ENCODE measurements around the gene CDYL2. TPM values are rescaled to one million over a fixed set of nuclear protein-coding genes. Genes with fewer than 3 reads are reported as not detected.

CDYL2 gene
- total RNA-seq, 1 donor from 2014 or later: 4.9 TPM

GRCh38 chr16:80831039-80831438, 26.6 kb upstream of the CDYL2 start:
- Mint-ChIP-seq H3K4me3 (no peak overlapping the region), H3K4me1 (no peaks in the 10 kb centered on the region), H3K9me3 (no peaks in the 10 kb centered on the region), H3K36me3 (no peaks in the 10 kb centered on the region), H3K27ac (no peak overlapping the region), H3K27me3 (ENCODE audit: insufficient read depth, low read depth) (peaks cover 8% of the 10 kb centered on the region)
- Histone ChIP-seq H3K36me3 (no peaks in the 10 kb centered on the region), H3K9ac (no peak overlapping the region), H3K27ac (no peak overlapping the region), H3K4me2 (no peak overlapping the region), H3K9me3 (ENCODE audit: low read depth) (no peaks in the 10 kb centered on the region), H3K27me3 (peaks cover 18% of the 10 kb centered on the region), H3K4me1 (no peaks in the 10 kb centered on the region), H3K4me3 (no peak overlapping the region), H3F3A (ENCODE audit: low read depth) (no peaks in the 10 kb centered on the region), H3K79me2 (ENCODE audit: low read depth) (no peaks in the 10 kb centered on the region), H2AFZ (replicated peaks) (no peak overlapping the region), H4K20me1 (ENCODE audit: low read depth) (no peaks in the 10 kb centered on the region)
- no peak for DNase-seq (ENCODE audit: low spot score)
- TF ChIP-seq, protein P1, sequence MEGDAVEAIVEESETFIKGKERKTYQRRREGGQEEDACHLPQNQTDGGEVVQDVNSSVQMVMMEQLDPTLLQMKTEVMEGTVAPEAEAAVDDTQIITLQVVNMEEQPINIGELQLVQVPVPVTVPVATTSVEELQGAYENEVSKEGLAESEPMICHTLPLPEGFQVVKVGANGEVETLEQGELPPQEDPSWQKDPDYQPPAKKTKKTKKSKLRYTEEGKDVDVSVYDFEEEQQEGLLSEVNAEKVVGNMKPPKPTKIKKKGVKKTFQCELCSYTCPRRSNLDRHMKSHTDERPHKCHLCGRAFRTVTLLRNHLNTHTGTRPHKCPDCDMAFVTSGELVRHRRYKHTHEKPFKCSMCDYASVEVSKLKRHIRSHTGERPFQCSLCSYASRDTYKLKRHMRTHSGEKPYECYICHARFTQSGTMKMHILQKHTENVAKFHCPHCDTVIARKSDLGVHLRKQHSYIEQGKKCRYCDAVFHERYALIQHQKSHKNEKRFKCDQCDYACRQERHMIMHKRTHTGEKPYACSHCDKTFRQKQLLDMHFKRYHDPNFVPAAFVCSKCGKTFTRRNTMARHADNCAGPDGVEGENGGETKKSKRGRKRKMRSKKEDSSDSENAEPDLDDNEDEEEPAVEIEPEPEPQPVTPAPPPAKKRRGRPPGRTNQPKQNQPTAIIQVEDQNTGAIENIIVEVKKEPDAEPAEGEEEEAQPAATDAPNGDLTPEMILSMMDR (IDR thresholded peaks at IDR 0.05): no peak
- TF ChIP-seq EZH2phosphoT487 (IDR thresholded peaks at IDR 0.05): no peak
- no peak for TF ChIP-seq EZH2 (IDR thresholded peaks at IDR 0.05)

DNA sequence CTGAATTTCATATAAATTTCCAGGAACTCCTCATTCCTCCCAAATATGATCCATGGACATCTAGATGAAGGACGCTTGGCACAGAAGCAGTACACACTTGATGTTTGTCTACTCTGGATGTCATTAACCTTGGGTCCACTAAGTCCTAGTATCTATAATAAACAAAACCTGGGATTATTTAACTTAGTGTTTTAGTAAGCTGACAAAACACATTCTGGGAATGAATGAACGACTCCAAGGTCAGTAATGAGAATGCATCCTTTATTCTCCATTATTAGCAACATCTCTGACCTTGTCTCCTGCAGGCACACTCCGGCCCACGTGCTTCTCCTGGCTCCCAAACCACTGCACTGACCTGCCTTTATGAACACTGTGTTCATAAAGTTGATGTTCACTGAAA, 24.1 kb upstream of the CDYL2 start:
- Histone ChIP-seq H3K9ac (no peak overlapping the region), H4K20me1 (ENCODE audit: low read depth) (no peaks in the 10 kb centered on the region), H3K79me2 (ENCODE audit: low read depth) (no peaks in the 10 kb centered on the region), H2AFZ (replicated peaks) (no peak overlapping the region), H3K4me3 (no peak overlapping the region), H3K36me3 (no peaks in the 10 kb centered on the region), H3K9me3 (ENCODE audit: low read depth) (no peaks in the 10 kb centered on the region), H3K27me3 (peaks cover 18% of the 10 kb centered on the region), H3K27ac (no peak overlapping the region), H3K4me1 (no peaks in the 10 kb centered on the region), H3F3A (ENCODE audit: low read depth) (no peaks in the 10 kb centered on the region), H3K4me2 (no peak overlapping the region)
- H3K27ac Mint-ChIP-seq: no peak overlapping the region
- H3K27me3 Mint-ChIP-seq (ENCODE audit: insufficient read depth, low read depth): peaks cover 8% of the 10 kb centered on the region
- DNase-seq (ENCODE audit: low spot score): no peak
- no peaks in the 10 kb centered on the region for H3K4me1 Mint-ChIP-seq
- H3K4me3 Mint-ChIP-seq: no peak overlapping the region
- TF ChIP-seq EZH2phosphoT487 (IDR thresholded peaks at IDR 0.05) (no peak), EZH2 (IDR thresholded peaks at IDR 0.05) (no peak)
- TF ChIP-seq, protein P1 (IDR thresholded peaks at IDR 0.05): no peak
- no peaks in the 10 kb centered on the region for H3K36me3 Mint-ChIP-seq
- no peaks in the 10 kb centered on the region for H3K9me3 Mint-ChIP-seq

- H2AFZ ChIP-seq (replicated peaks): no peak overlapping the region
- Mint-ChIP-seq H3K27ac (no peak overlapping the region), H3K4me3 (no peak overlapping the region), H3K36me3 (no peaks in the 10 kb centered on the region), H3K9me3 (no peaks in the 10 kb centered on the region), H3K4me1 (no peaks in the 10 kb centered on the region), H3K27me3 (ENCODE audit: insufficient read depth, low read depth) (peaks cover 4% of the 10 kb centered on the region)
- H3K4me3 ChIP-seq: no peak overlapping the region
- no peaks in the 10 kb centered on the region for H3K79me2 ChIP-seq (ENCODE audit: low read depth)
- H3K9me3 ChIP-seq (ENCODE audit: low read depth): no peaks in the 10 kb centered on the region
- H3F3A ChIP-seq (ENCODE audit: low read depth): no peaks in the 10 kb centered on the region
- H3K27me3 ChIP-seq: peaks cover 18% of the 10 kb centered on the region
- no peak overlapping the region for H3K4me2 ChIP-seq
- H3K9ac ChIP-seq: no peak overlapping the region
- H3K4me1 ChIP-seq: no peaks in the 10 kb centered on the region
- H4K20me1 ChIP-seq (ENCODE audit: low read depth): no peaks in the 10 kb centered on the region
- no peak for DNase-seq (ENCODE audit: low spot score)
- no peak overlapping the region for H3K27ac ChIP-seq
- H3K36me3 ChIP-seq: no peaks in the 10 kb centered on the region
- TF ChIP-seq, protein P1 (IDR thresholded peaks at IDR 0.05): no peak
- TF ChIP-seq EZH2 (IDR thresholded peaks at IDR 0.05) (no peak), EZH2phosphoT487 (IDR thresholded peaks at IDR 0.05) (no peak)
These were observed 22.6 kb upstream of the CDYL2 start for GRCh38 chr16:80827007-80827406.
